T-helper 2 cell (primary cell): ENCODE data around the gene IQGAP2.
A peak's percentile ranks its signal among the peaks of the same experiment; 100 is the strongest.
"Not testable (repeated sequence)": the region's sequence is repeated elsewhere in the genome, so short reads cannot be mapped to it uniquely, and the experiment has no call there.

Experiments
- DNase-seq, 5 experiments: peaks; one replicate each; pipeline versions ENCODE4 v3.0.0 to v3.0.0-alpha.2; 2012 to 2022

The IQGAP2 gene

GRCh38 chr5:76673125-76673524 is 270.0 kb downstream of the IQGAP2 start:
- DNase-seq: no peak

DNA sequence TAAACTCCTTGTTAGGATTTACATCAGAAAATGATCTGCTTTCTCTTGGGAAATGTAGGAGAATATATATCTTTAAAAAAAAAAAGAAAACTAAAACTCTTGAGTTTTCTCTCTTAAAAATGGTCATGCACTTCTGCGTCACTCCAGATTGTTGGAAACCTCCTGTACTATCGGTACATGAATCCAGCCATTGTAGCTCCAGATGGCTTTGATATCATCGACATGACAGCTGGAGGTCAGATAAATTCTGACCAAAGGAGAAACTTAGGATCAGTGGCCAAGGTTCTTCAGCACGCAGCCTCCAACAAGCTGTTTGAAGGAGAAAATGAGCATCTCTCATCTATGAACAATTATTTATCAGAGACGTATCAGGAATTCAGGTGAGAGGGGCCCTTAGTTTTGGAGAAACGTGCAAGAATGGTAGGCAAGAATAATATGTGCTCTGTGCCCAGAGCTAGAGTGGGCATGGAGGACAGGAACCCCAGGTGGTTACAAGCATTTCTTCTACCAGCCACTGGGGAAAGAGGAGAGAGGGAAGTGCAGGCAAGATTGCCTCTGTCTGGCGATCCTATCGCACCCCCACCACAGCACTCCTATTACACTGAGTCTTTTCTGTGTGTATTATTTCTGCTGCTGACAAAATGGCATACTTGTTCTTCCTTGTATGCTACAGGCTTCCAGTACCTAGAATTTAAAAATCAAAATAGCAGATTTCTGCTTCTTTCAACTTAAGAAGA is 271.4 kb downstream of the IQGAP2 start:
- no peak for DNase-seq

DNA sequence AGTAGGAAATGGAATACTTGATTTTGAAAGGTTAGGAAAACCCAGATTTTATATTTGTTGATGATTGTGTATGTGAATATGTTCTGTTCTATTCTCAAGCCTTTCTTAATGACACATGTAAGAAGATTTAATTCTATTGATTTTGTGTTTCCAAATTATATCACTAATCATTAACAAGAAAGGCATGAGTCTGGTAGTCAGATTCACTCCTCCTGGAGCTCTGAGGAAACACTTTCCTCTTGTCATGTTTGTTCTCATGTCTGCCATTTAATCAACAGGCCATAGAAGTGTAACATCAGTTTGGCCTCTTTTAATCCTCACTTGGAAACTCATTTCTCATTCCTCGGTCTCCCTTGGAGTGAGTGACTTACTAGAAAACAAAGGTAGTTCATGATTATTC is 272.3 kb downstream of the IQGAP2 start:
- DNase-seq: no peak

GRCh38 chr5:76677849-76678472 is 274.9 kb downstream of the IQGAP2 start:
- DNase-seq: no peak

GRCh38 chr5:76679231-76679630 is 276.1 kb downstream of the IQGAP2 start:
- DNase-seq: no peak

- not testable (repeated sequence) for DNase-seq
Measured at GRCh38 chr5:76680826-76681225, 277.7 kb downstream of the IQGAP2 start.

- no peak for DNase-seq
Measured at GRCh38 chr5:76681287-76681686, 278.2 kb downstream of the IQGAP2 start.

DNA sequence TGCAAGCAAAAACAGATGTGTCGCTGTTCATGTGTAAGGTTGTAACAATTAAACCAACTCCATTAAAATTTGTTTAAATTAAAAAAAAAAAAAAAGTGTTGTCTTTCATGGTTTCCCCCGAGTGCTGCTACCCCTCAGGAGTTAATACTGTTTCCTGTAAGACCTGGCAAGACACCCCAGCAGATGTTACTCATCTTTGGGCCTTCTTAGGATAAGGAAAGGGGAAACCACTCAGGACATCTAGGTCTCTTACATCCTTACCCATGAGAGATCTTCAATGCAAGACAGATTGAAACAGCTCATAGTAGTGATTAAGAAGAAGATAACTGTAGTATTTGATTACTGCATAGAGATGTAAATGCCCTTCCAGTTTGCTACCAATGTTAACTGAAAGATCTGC is 279.3 kb downstream of the IQGAP2 start:
- no peak for DNase-seq

GRCh38 chr5:76683816-76684731 is 281.0 kb downstream of the IQGAP2 start:
- DNase-seq: no peak

GRCh38 chr5:76684756-76685519 is 281.9 kb downstream of the IQGAP2 start:
- no peak for DNase-seq

DNA sequence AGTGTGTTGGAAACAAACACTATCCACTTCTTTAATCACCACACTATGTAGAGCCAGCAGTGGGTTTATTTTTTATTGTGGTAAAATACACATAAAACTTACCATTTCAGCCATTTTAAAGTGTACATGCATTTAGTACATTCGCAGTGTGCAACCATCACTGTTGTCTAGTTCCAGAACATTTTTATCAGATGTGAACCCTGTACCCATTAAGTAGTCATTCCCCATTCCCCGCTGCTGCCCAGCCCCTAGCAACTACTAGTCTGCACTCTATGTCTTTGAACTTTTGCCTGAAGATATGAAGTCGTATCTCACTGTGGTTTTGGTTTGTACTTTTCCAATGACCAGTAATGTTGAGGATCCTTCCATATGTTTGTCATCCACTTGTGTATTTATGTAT is 282.6 kb downstream of the IQGAP2 start:
- DNase-seq: no peak

GRCh38 chr5:76688212-76688611 is 285.1 kb downstream of the IQGAP2 start:
- DNase-seq: no peak

GRCh38 chr5:76688836-76689235 is 285.8 kb downstream of the IQGAP2 start:
- DNase-seq: no peak

- no peak for DNase-seq
Measured at GRCh38 chr5:76689321-76690036, 286.4 kb downstream of the IQGAP2 start.

DNA sequence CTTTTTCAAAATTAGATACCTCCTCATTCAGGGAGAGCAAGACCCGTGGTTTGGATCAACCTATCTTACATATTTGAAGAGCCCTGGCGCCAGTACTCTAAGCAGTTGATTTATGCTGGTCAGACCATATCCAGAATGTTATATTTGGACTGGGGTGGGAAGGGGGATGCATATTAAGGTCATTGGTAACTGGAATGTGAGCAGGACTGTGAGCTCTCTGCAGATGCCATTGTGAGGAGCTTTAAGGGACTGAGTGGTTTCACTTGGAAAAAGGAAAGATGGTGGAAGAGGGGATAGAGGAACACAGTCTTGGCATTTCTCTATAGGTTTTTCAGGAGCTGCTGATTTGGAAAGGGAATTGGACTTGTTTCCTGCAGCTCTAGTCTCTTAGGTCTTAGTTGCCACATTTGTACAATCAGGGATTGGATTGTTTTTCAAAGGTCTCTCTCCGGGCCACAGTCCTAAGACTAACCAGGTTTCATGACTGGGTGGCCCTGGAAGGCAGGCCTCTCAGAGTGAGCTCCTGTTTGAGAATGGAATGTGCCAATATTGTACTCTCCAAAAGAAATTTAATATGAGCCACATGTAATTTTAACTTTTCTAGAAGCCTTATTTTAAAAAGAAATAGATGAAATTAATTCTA is 287.1 kb downstream of the IQGAP2 start:
- DNase-seq: no peak

- no peak for DNase-seq
Measured at GRCh38 chr5:76690704-76691466, 287.8 kb downstream of the IQGAP2 start.

DNA sequence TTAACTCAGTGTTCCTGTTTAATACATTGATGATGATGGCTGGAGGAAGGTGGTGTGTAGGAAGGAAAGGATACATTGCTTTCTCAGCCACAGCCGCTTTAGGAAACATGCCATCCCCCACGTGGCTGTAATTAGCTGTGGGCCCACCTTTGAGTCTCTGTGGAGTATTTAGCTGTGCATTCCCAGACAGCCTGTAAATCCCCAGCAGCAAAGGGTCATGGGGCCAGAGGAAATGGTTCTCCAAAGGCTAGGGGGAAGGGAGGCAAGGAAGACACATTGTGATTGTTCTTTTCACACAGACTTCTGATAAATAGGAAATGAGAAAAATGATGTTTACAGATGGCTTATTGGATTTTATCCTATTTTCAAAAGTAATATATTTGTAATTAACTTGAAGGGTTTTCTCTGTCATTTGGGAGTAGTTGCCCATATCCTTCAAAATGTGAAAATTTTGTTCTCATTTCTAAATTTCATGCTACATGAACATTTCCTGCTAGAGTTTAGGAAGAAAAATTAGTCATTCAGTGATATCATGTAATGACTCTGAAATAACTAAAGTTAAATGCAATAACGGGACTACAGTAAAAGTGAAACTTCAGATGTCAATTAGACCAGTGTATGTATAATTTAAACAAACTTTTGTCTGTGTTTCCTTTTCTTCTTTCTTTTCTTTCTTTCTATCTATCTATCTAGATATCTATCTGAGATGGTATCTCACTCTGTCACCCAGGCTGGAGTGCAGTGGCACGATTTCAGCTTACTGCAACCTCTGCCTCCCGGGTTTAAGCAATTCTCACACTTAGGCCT is 288.6 kb downstream of the IQGAP2 start:
- peak in 1 of 5 experiments; percentile 68 for DNase-seq

GRCh38 chr5:76692274-76692540 is 289.1 kb downstream of the IQGAP2 start:
- no peak for DNase-seq

DNA sequence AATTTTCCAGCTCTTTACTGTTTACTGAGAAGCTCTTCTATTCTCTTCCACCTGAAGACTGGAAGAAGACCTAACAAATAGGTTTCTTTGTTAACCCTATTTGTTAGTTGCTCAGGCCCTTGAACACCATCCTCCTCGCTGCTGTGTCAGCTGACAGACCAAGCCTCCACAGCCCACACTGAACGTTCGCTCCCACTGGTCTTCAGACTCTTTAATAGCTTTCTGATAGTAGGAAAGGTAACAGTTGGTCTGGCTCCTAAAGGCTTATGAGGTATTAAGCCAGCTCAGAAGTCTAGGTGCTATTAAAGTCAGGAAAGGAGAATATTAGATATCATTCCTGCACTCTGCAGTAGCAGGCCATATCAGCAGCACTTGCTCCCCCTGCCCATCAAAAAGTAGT is 289.6 kb downstream of the IQGAP2 start:
- no peak for DNase-seq

GRCh38 chr5:76693141-76693540 is 290.1 kb downstream of the IQGAP2 start:
- no peak for DNase-seq
